Measurements from ENCODE around the gene SQSTM1.

GRCh38 chr5:179803651-179804554 is 16.8 kb upstream of the SQSTM1 start:
- TF ChIP-seq CTCF (IDR thresholded peaks at IDR 0.05; ENCODE audit: low read depth, low read length, missing input control): no peak
- TF ChIP-seq RAD21 (IDR thresholded peaks at IDR 0.05): no peak
- no peak for TF ChIP-seq JUND (IDR thresholded peaks at IDR 0.05)
- TF ChIP-seq ATF3 (IDR thresholded peaks at IDR 0.05): no peak
- no peak for TF ChIP-seq TAF1 (conservative IDR thresholded peaks at IDR 0.05)
- TF ChIP-seq REST (IDR thresholded peaks at IDR 0.05): no peak
- no peak for TF ChIP-seq EGR1 (IDR thresholded peaks at IDR 0.05; ENCODE audit: low read depth in 2 of 2)
- TF ChIP-seq MAX (IDR thresholded peaks at IDR 0.05): no peak
- TF ChIP-seq GABPA (IDR thresholded peaks at IDR 0.05 in 1 of 2, conservative IDR thresholded peaks at IDR 0.05 in 1 of 2): no peak
- no peak for TF ChIP-seq SP1 (IDR thresholded peaks at IDR 0.05)
- no peak for TF ChIP-seq YY1 (IDR thresholded peaks at IDR 0.05)
- no peak for TF ChIP-seq ZBTB33 (IDR thresholded peaks at IDR 0.05)
- no peak for TF ChIP-seq FOXA2 (IDR thresholded peaks at IDR 0.05)

Measured in liver (tissue), 3 donors.